ENCODE data around the gene EBF3. TPM values are rescaled to one million over a fixed set of nuclear protein-coding genes. Genes with fewer than 3 reads are reported as not detected.

Gene EBF3
- total RNA-seq, 8 experiments from 2014 or later, result 0.10 to 112 (median 14.8) TPM

DNA sequence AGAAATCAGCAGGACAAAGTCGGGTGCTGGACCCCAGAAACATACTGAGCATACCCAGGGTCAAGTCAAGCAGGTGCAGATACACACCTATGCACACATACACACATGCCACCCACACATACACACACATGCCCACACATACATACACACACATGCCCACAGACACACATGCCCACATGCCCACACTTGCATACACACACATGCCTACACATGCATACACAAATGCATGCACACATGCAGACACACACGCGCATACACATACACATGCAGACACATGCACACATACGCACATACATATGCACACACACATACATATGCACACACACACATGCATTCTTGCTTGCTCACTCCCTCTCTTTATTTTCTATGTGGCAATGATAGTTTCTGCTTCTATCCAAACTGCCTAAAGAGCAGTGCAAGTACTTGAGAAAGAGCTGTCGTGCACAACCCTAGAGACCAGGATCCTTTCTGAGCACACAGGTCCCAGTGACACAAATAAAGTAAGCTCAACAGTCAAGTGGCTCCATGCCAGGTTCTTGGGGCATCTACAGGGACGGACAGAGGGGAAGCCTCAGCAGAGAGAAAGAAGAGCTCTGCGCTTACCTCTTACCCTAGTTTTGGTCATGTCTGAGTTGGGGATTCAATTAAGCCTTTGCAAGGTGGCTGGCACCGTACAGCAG lies 83.7 kb downstream of the EBF3 start:
- in situ Hi-C loops (cut with MboI; ENCODE audit: low pct_unique_long_range_greater_than_20kb in 2 of 9, low sequenced_read_pairs in 9 of 9, unreplicated experiment in 9 of 9), result no loop called here
- peaks cover 52 to 83% of the 10 kb centered on the region in 2 donors for H3K4me1 ChIP-seq (replicated peaks in 1 of 2)
- peak in 1 of 8 experiments; percentile 11 for ATAC-seq (replicated peaks in 6 of 8)
- 46 to 100% (median 83%) methylated on average over 1 to 7 of the region's 8 CpGs; no CpG with 5 or more reads in 2 of the 10 experiments for WGBS, 10 experiments
- peak overlapping the region in 1 of 2 donors; percentile 3 for H3K27ac ChIP-seq
- no peak overlapping the region for H3K4me3 ChIP-seq

DNA sequence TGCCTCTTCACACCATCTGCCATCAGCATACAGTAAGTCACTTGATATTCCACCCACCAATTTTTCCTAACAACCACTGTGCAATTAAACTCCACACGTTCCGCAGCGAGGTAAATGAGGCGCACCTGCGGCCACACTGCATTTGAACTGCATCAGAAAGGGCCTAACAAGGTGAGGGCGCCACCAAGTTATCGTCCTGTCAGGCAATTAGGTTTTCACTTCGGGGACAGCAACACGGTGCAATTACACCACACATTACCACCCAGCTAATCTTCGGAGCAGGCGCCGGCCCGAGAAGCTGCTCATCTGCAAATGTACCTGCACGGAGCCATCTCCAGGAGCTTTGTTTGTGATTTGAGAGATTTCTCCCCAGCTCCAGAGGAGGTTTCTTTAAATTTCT lies 84.4 kb downstream of the EBF3 start:
- 60 to 100% (median 86%) methylated on average over 1 to 11 of the region's 14 CpGs; no CpG with 5 or more reads in 3 of the 10 experiments for WGBS, 10 experiments
- in situ Hi-C loops (cut with MboI; ENCODE audit: low pct_unique_long_range_greater_than_20kb in 2 of 9, low sequenced_read_pairs in 9 of 9, unreplicated experiment in 9 of 9), result no loop called here
- no peak for ATAC-seq (replicated peaks in 6 of 8)

DNA sequence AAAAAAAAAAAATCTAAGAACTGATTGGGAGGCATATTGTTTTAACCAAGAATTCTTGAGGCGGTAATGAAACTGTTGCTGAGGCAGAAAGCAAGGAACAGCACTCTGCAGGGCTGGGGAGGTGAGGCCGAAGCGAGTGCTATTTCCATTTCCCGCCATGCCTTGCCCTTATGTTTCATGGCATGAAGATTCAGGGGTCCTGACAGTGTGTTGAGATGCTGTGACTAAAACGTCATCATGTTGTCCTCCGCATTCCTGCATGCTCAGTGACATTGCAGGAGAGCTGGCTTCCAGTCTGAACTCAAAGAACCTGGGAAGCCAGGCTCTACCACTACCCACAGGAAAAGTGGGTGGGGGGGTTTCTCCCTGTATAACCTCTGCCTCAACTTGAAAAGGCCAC lies 85.2 kb downstream of the EBF3 start:
- in situ Hi-C loops (cut with MboI; ENCODE audit: low pct_unique_long_range_greater_than_20kb in 2 of 9, low sequenced_read_pairs in 9 of 9, unreplicated experiment in 9 of 9), result no loop called here
- Histone ChIP-seq H3K4me3 (no peak overlapping the region), H3K4me1 (replicated peaks in 1 of 2) (peaks cover 39 to 73% of the 10 kb centered on the region in 2 donors), H3K27ac (no peak overlapping the region)
- WGBS, 10 experiments, result 75 to 100% (median 91%) methylated on average over 1 to 6 of the region's 6 CpGs; no CpG with 5 or more reads in 1 of the 10 experiments
- no peak for ATAC-seq (replicated peaks in 6 of 8)

More for the DNA sequence above, 84.4 kb downstream of the EBF3 start:
- Histone ChIP-seq H3K4me3 (no peak overlapping the region), H3K27ac (no peak overlapping the region), H3K4me1 (replicated peaks in 1 of 2) (peaks cover 45 to 77% of the 10 kb centered on the region in 2 donors)

DNA sequence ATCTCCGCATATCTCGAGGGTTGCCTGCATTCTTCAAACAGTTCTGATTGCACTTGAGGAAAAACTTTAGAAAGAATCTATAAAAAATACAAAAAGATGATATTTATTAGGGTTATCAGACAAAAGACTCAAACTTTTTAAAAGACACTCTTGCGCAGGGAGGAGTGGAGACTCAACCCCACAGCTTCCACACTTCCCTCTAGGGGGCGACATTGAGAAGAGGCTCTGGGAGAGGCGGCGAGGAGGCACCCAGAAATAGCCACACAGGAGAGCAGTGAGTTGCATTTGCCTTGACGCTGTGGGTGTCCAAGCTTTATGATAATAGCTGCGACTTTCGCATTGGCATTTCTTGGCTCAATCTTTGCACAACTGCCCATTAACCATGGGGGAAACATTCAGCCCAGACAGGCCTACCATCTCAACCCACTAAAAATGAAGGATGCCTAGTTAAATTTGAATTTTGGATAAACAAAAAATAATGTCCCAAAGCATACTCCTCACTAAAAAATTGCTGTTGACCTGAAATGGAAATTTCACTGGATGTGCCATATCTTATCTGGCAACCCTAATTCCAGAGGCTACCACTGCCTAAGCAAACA lies 86.2 kb downstream of the EBF3 start:
- Histone ChIP-seq H3K4me3 (no peak overlapping the region), H3K27ac (no peak overlapping the region), H3K4me1 (replicated peaks in 1 of 2) (peaks cover 29 to 73% of the 10 kb centered on the region in 2 donors)
- in situ Hi-C loops (cut with MboI; ENCODE audit: low pct_unique_long_range_greater_than_20kb in 2 of 9, low sequenced_read_pairs in 9 of 9, unreplicated experiment in 9 of 9), result no loop called here
- WGBS, 10 experiments, result 51 to 100% (median 76%) methylated on average over 1 to 9 of the region's 9 CpGs; no CpG with 5 or more reads in 2 of the 10 experiments
- peak in 2 of 8 experiments; percentile 36 to 44 for ATAC-seq (replicated peaks in 6 of 8)

DNA sequence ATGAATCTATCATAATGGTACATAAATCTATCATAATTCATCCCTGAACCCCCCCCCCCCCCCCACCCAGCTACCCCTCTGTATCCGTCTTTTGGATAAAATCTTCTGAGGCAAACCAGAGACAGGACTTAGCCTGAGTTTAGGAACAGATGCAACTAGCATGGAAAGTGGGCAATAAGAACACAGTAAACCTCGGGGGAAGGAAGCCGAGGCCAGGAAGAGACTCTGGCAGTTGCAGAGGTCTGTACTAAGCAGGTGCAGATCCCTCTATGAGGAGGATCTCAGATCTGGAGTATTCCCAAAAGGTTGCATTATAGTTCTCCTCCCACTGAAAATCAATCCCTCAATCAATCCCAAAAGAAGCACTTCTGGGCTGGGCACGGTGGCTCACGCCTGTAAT lies 87.2 kb downstream of the EBF3 start:
- Histone ChIP-seq H3K4me3 (no peak overlapping the region), H3K4me1 (replicated peaks in 1 of 2) (peaks cover 23 to 72% of the 10 kb centered on the region in 2 donors), H3K27ac (no peak overlapping the region)
- in situ Hi-C loops (cut with MboI; ENCODE audit: low pct_unique_long_range_greater_than_20kb in 2 of 9, low sequenced_read_pairs in 9 of 9, unreplicated experiment in 9 of 9), result no loop called here
- WGBS, 10 experiments, result 13 to 100% (median 89%) methylated on average over 1 to 3 of the region's 5 CpGs; no CpG with 5 or more reads in 4 of the 10 experiments
- ATAC-seq (replicated peaks in 6 of 8), result no peak

DNA sequence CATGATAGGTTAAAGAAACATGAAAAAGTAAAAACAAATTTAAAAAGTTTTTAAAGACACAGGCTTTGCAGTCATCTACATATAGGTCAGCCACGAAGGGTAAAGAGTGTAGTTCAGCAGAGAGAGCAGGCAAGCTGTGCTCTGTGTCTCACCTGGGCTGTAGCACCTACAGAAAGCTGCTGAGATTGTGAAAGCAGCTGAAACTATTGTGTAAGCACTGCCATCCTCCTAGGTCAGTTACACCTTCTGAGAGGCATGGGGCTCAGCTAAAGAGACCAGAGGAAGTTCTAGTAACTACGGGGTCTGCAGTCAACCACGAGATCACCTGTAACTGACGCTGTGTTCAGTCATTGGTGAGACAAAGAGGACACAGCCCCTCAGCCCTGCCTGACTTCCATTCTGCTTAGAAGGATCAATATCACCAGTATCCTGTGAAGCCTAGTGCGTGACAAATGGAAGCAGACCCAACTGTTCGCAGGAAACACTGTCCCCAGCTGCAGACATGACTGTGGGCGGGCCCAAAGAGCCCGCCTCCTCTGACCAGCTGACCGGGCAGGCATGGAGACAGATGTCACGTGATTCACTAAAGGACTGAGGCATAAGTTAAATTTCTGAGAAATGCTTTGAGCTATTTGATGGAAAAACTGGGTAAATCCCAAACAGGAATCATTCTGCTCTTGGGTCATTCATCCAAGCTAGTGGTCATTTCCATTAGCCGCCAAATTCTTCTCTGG lies 87.9 kb downstream of the EBF3 start:
- in situ Hi-C loops (cut with MboI; ENCODE audit: low pct_unique_long_range_greater_than_20kb in 2 of 9, low sequenced_read_pairs in 9 of 9, unreplicated experiment in 9 of 9), result no loop called here
- peak in 5 of 8 experiments; percentile 85 to 96 (median 94) for ATAC-seq (replicated peaks in 6 of 8)
- 23 to 100% (median 83%) methylated on average over 1 to 7 of the region's 11 CpGs for WGBS, 10 experiments
- Histone ChIP-seq H3K27ac (peak overlapping the region; percentile 25 to 39), H3K4me3 (no peak overlapping the region), H3K4me1 (replicated peaks in 1 of 2) (peaks cover 24 to 72% of the 10 kb centered on the region in 2 donors)

DNA sequence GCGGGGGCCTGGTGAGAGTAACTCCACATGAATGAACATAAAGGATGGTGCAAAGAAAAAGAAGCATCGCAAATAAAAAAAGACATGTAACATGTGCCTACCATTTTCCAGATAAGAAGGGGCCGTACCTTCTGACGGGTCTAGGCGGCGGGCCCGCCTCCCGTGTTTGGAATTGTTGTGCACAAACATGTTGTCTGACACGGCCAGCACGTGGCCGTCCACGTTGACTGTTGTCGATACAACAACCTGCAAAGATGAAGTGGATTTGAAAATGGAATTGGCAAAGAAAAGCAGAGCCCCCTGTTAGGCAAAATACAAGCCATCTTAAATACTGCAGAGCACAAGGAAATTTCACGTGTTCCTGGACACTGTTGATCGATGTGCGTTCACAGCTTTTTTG lies 90.7 kb downstream of the EBF3 start:
- H3K27ac ChIP-seq, result no peak overlapping the region
- H3K4me1 ChIP-seq (replicated peaks in 1 of 2), result peaks cover 49 to 74% of the 10 kb centered on the region in 2 donors
- no peak overlapping the region for H3K4me3 ChIP-seq
- ATAC-seq (replicated peaks in 6 of 8), result no peak
- in situ Hi-C loops (cut with MboI; ENCODE audit: low pct_unique_long_range_greater_than_20kb in 2 of 9, low sequenced_read_pairs in 9 of 9, unreplicated experiment in 9 of 9), result loop anchor here in 1 of 9 experiments (25.0 kb wide), 1 partner anchor 89 kb away; the partner anchor contains the start of gene EBF3
- WGBS, 10 experiments, result 63 to 100% (median 92%) methylated on average over 1 to 12 of the region's 16 CpGs

DNA sequence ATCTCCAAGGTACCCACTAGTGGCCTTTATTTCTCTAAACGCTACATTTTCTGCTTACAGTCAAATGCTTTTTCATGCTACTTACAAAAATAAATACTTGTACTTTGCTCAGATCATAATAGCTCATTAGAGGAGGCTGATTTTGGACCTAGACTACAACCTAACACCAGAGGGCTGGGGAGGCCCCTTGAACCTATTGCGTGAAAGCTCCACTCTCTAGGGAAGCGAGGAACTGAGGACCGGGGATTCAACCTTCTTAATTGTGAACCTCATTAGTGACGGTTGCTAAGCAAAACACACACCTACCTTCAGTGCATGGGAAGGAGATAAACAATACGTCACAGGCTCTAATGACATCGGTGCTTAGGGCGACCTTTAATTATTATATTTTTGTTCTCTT lies 92.1 kb downstream of the EBF3 start:
- in situ Hi-C loops (cut with MboI; ENCODE audit: low pct_unique_long_range_greater_than_20kb in 2 of 9, low sequenced_read_pairs in 9 of 9, unreplicated experiment in 9 of 9), result loop anchor here in 1 of 9 experiments (25.0 kb wide), 1 partner anchor 90 kb away; the partner anchor contains the start of gene EBF3
- Histone ChIP-seq H3K4me3 (no peak overlapping the region), H3K4me1 (replicated peaks in 1 of 2) (peaks cover 57 to 88% of the 10 kb centered on the region in 2 donors), H3K27ac (no peak overlapping the region)
- WGBS, 10 experiments, result 33 to 96% (median 77%) methylated on average over 1 to 8 of the region's 8 CpGs
- ATAC-seq (replicated peaks in 6 of 8), result no peak

DNA sequence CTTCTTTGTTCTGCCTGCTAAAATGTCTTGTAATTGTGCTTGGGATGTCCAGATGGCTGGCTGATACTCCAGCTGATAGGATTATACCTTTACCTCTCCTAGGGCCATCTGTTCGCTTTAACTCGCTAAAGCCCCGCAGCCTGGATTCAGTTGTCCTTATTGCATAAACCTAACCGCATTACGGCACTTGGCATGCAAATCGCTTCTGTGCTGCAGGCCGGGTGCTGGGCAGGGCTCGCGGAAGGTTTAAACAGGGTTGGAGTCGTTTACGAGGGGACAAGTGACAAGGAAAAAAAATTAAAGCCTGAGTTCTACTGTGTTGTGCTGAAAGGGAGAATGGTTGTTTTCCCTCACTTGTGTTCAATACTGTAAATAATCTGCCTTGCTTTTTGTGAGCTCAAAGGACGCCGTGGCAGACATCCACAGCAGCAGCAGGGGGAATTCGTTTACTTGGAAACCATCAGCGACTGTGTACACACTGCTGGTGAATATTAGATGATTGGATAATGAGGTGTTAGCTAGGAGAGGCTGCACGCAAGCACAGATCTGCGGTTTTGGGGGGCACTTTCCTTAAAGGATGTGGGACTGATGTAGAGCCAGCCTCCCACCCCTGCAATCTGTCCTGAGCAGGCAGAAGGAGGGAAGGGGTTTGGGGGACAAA lies 93.0 kb downstream of the EBF3 start:
- in situ Hi-C loops (cut with MboI; ENCODE audit: low pct_unique_long_range_greater_than_20kb in 2 of 9, low sequenced_read_pairs in 9 of 9, unreplicated experiment in 9 of 9), result loop anchor here in 1 of 9 experiments (25.0 kb wide), 1 partner anchor 91 kb away; the partner anchor contains the start of gene EBF3
- peak; percentile 45 to 96 (median 66) for ATAC-seq (replicated peaks in 6 of 8)
- 3 to 70% (median 19%) methylated on average over 1 to 17 of the region's 17 CpGs; no CpG with 5 or more reads in 1 of the 10 experiments for WGBS, 10 experiments
- Histone ChIP-seq H3K4me1 (replicated peaks in 1 of 2) (peaks cover 52 to 81% of the 10 kb centered on the region in 2 donors), H3K4me3 (no peak overlapping the region), H3K27ac (peak overlapping the region; percentile 79 to 93)

DNA sequence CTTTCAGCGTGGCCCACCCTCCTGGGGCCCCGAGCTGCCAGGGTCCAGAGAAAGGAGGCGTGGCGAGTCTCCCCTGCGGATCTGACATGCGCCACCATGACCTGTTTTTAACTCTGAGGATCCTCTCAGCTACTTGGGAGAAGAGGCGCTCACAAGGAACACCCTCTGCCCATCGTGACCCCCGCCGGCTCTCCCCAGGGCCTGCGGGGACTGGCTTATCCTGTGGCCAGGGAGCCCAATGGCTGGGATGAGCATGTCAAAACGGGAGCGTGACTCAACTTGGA lies 93.7 kb downstream of the EBF3 start:
- peak overlapping the region; percentile 79 to 93 for H3K27ac ChIP-seq
- in situ Hi-C loops (cut with MboI; ENCODE audit: low pct_unique_long_range_greater_than_20kb in 2 of 9, low sequenced_read_pairs in 9 of 9, unreplicated experiment in 9 of 9), result loop anchor here in 1 of 9 experiments (25.0 kb wide), 1 partner anchor 92 kb away; the partner anchor contains the start of gene EBF3
- ATAC-seq (replicated peaks in 6 of 8), result peak in 4 of 8 experiments; percentile 1 to 8 (median 4)
- 92 to 100% (median 100%) methylated on average over 2 of the region's 13 CpGs; no CpG with 5 or more reads in 7 of the 10 experiments for WGBS, 10 experiments
- peaks cover 46 to 74% of the 10 kb centered on the region in 2 donors for H3K4me1 ChIP-seq (replicated peaks in 1 of 2)
- no peak overlapping the region for H3K4me3 ChIP-seq

DNA sequence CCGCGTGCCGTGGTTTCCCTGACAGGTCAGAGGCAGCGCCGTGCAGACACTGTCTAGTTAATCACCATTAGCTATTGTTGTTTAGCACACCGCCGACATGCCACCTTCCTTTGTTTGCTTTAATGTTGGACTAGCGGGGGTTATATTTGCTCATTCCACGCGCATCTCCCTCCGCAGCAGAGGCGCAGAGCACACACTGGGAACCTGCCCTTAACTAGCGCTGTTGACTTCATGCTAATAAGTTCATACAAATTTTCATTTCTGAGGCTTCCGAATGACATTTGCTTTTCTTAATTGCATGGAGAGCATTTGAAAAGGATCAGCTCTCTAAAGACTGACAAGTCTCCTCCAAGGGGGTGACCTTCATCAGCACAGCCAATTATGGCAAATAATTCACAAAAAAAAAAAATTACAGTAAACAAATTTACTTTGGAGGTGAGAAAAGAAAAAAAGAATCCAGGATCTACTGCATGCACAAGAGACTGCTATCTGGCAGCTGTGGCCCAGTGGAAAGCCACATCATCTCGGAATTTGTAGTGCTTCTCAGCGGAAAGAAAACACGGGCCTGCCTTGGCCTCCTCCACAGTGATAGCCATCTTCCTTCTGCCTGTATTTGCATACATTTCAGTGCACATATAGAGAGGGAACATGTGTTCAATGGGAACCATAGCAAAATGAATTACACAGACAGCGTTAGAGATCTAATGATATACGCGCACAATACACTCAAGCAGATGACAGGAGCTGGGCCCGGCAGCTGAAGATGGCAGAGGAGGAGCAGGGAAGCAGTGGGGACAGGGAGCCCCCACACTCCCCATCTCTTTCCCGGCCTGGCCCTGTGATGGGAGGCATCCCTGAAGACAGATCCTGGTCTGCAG lies 94.2 kb downstream of the EBF3 start:
- H3K4me1 ChIP-seq (replicated peaks in 1 of 2), result peaks cover 46 to 73% of the 10 kb centered on the region in 2 donors
- in situ Hi-C loops (cut with MboI; ENCODE audit: low pct_unique_long_range_greater_than_20kb in 2 of 9, low sequenced_read_pairs in 9 of 9, unreplicated experiment in 9 of 9), result loop anchor here in 1 of 9 experiments (25.0 kb wide), 1 partner anchor 92 kb away; the partner anchor contains the start of gene EBF3
- peak overlapping the region; percentile 79 to 93 for H3K27ac ChIP-seq
- H3K4me3 ChIP-seq, result no peak overlapping the region
- 58 to 98% (median 81%) methylated on average over 1 to 15 of the region's 22 CpGs for WGBS, 10 experiments
- peak in 5 of 8 experiments; percentile 23 to 27 (median 26) for ATAC-seq (replicated peaks in 6 of 8)

Data from motor neuron (in vitro differentiated cells).